Measurements from ENCODE around the gene MYL2. TPM values are rescaled to one million over a fixed set of nuclear protein-coding genes. Genes with fewer than 3 reads are reported as not detected.

Gene MYL2
- total and polyA plus RNA-seq, 2 experiments from 2014 or later: not detected

GRCh38 chr12:110940296-110940695 is 19.9 kb upstream of the MYL2 start:
- Mint-ChIP-seq H3K36me3 (ENCODE audit: low read depth) (peaks cover 22% of the 10 kb centered on the region), H3K9me3 (peaks cover 4% of the 10 kb centered on the region; the same call in 2 of the 3 replicates), H3K27ac (no peak overlapping the region), H3K27me3 (ENCODE audit: insufficient read depth, low read depth, poor library complexity) (peaks cover 8% of the 10 kb centered on the region), H3K4me3 (no peak overlapping the region), H3K4me1 (peaks cover 27% of the 10 kb centered on the region)
- Histone ChIP-seq H3K79me2 (replicated peaks; ENCODE audit: insufficient read depth) (no peaks in the 10 kb centered on the region), H3F3A (replicated peaks; ENCODE audit: low read depth) (no peaks in the 10 kb centered on the region), H3K36me3 (ENCODE audit: insufficient read depth) (no peaks in the 10 kb centered on the region), H3K4me2 (no peak overlapping the region), H4K20me1 (replicated peaks; ENCODE audit: insufficient read depth) (no peaks in the 10 kb centered on the region), H3K9me2 (ENCODE audit: insufficient read depth) (0 out of 2 replicates have a peak, but pooled peaks cover 13% of the 10 kb centered on the region), H3K4me3 (no peak overlapping the region), H2AFZ (no peak overlapping the region), H3K27me3 (ENCODE audit: insufficient read depth) (no peaks in the 10 kb centered on the region), H3K27ac (ENCODE audit: low read depth) (no peak overlapping the region; the same call in 1 of the 2 replicates), H3K4me1 (ENCODE audit: insufficient read depth) (peaks cover 20% of the 10 kb centered on the region)
- TF ChIP-seq NANOG (IDR thresholded peaks at IDR 0.05; ENCODE audit: borderline replicate concordance) (no peak), STAT1 (IDR thresholded peaks at IDR 0.05; ENCODE audit: unreplicated experiment) (no peak), REST (IDR thresholded peaks at IDR 0.05; ENCODE audit: unreplicated experiment) (no peak), ZNF114 (CRISPR knock-in tag; IDR thresholded peaks at IDR 0.05) (no peak), EZH2phosphoT487 (IDR thresholded peaks at IDR 0.05; ENCODE audit: unreplicated experiment) (no peak), JUNB (IDR thresholded peaks at IDR 0.05; ENCODE audit: unreplicated experiment) (no peak), ETS1 (IDR thresholded peaks at IDR 0.05) (no peak), CREB1 (CRISPR knock-in tag; IDR thresholded peaks at IDR 0.05; ENCODE audit: low read depth) (no peak), EZH2 (IDR thresholded peaks at IDR 0.05; ENCODE audit: low read depth, unreplicated experiment) (no peak), POLR2AphosphoS5 (IDR thresholded peaks at IDR 0.05; ENCODE audit: low read depth) (no peak), ZNF331 (CRISPR knock-in tag; IDR thresholded peaks at IDR 0.05; ENCODE audit: low read depth) (no peak), CTCF (conservative IDR thresholded peaks at IDR 0.05; ENCODE audit: low read depth in 2 of 2) (no peak)
- DNase-seq (ENCODE audit: low spot score) (no peak), ATAC-seq (no peak)
